HEK293T (cell line): ENCODE data around the gene ARMS2.

Experiments used
- CTBP1 ChIP-seq: fragments of 450-650 bp; IDR thresholded peaks from 2 replicates; pipeline ENCODE4 v1.6.1; 2016; ENCODE audit warnings: borderline replicate concordance
- LEF1 ChIP-seq: fragments of 450-650 bp; IDR thresholded peaks from 2 replicates; pipeline ENCODE4 v1.6.1; 2017; ENCODE audit warnings: mild to moderate bottlenecking, borderline replicate concordance
- PKNOX1 ChIP-seq: fragments of 450-650 bp; IDR thresholded peaks from 2 replicates; pipeline ENCODE4 v1.6.1; 2016

- TF ChIP-seq PKNOX1 (no peak), LEF1 (no peak), CTBP1 (no peak)
Measured at GRCh38 chr10:122500726-122501125, 46.3 kb downstream of the ARMS2 start.
